Measurements from ENCODE around the gene CACNA2D4. TPM values are rescaled to one million over a fixed set of nuclear protein-coding genes. Genes with fewer than 3 reads are reported as not detected.

CACNA2D4 gene
- total and polyA plus RNA-seq, 2 donors (not counting 3 experiments of a cell fraction or from before 2014, with no cell fraction given), result 0.58 to 0.73 TPM

DNA sequence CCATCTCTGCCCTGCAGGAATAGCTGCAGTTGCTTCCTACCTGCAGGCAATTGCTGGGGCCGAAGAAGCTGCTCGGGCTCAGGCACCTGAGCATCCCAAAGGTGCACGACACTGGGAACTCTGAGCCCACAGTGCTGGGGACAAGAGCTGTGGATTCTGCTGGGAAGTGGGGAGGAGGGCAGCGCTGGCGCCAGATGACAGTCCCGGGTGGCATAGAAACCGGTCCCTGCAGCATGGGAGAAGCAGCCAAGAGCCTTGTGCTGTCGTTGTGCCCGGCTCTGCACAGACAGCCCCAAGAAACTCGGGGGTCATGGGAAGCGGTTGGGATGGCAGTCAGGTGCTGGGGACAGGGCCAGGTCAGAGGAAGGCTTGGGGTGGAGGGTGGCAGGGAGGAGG, 97.6 kb downstream of the CACNA2D4 start:
- H3K9me1 ChIP-seq (replicated peaks; ENCODE audit: control insufficient read depth, extremely low read depth, insufficient read depth, low read length), result no peaks in the 10 kb centered on the region
- TF ChIP-seq GATA2 (IDR thresholded peaks at IDR 0.05; ENCODE audit: insufficient read depth, insufficient read length, low read depth, low read length) (no peak), CTCF (IDR thresholded peaks at IDR 0.05; ENCODE audit: extremely low read depth in 1 of 2, insufficient read depth in 1 of 2, low read depth in 1 of 2, low read length in 2 of 2) (no peak), MAX (IDR thresholded peaks at IDR 0.05; ENCODE audit: insufficient read depth, insufficient read length) (no peak), FOS (IDR thresholded peaks at IDR 0.05; ENCODE audit: borderline replicate concordance, insufficient read depth, low read length) (no peak), POLR2AphosphoS5 (IDR thresholded peaks at IDR 0.05; ENCODE audit: insufficient read depth, low read depth, low read length) (no peak), EZH2 (IDR thresholded peaks at IDR 0.05; ENCODE audit: borderline replicate concordance, low read depth, low read length, severe bottlenecking) (no peak)
- H3K9me3 ChIP-seq (replicated peaks; ENCODE audit: control insufficient read depth, insufficient read depth, low read length), result no peaks in the 10 kb centered on the region
- no peak overlapping the region for H3K4me3 ChIP-seq (replicated peaks in 1 of 3; ENCODE audit: insufficient read depth in 1 of 3, low read depth in 1 of 3, low read length in 3 of 3)
- no peaks in the 10 kb centered on the region for H4K20me1 ChIP-seq (replicated peaks; ENCODE audit: control insufficient read depth, extremely low read depth, insufficient read depth, low read length)
- H2AFZ ChIP-seq (ENCODE audit: low read depth, low read length), result no peak overlapping the region
- H3K9ac ChIP-seq (replicated peaks; ENCODE audit: extremely low read depth, insufficient read depth, low read length), result no peak overlapping the region
- peaks cover 30 to 31% of the 10 kb centered on the region in 2 experiments for H3K27me3 ChIP-seq (ENCODE audit: control insufficient read depth in 2 of 2, insufficient read depth in 2 of 2, low read length in 2 of 2)
- no TSS peak for BruUV-seq (replicated peaks)
- H3K4me2 ChIP-seq (ENCODE audit: insufficient read depth, low read length), result no peak overlapping the region
- H3K27ac ChIP-seq (ENCODE audit: insufficient read depth, low read depth, low read length), result no peak overlapping the region
- ChIA-PET POLR2A (no interaction called here), CTCF (interaction anchor here (1.3 to 1.6 kb wide), 2 partner anchors 30 to 119 kb away, joined by 3 read pairs; no protein-coding TSS in a partner anchor)
- DNase-seq (ENCODE audit: low read depth, low spot score) (no peak), FAIRE-seq (no peak)
- no peaks in the 10 kb centered on the region for H3K79me2 ChIP-seq (ENCODE audit: control insufficient read depth, insufficient read depth, low read length)
- intact Hi-C loops (cut with micrococcal nuclease), result no loop called here
- H3K36me3 ChIP-seq (ENCODE audit: control insufficient read depth in 2 of 2, extremely low read depth in 1 of 2, insufficient read depth in 2 of 2, low read length in 2 of 2), result no peaks in the 10 kb centered on the region
- H3K4me1 ChIP-seq (ENCODE audit: control insufficient read depth, extremely low read depth, insufficient read depth, low read length), result no peaks in the 10 kb centered on the region
- dilution Hi-C loops (cut with MboI; ENCODE audit: extremely low pct_ligation_motif_present, low sequenced_read_pairs), result no loop called here

Measured in endothelial cell of umbilical vein (primary cell).